B cell (primary cell): ENCODE measurements around the gene ZNF280D. TPM values are rescaled to one million over a fixed set of nuclear protein-coding genes. Genes with fewer than 3 reads are reported as not detected.

Experiments used
- ATAC-seq: fragments of 200-7000 bp; cut with Tn5 transposase; one replicate; pipeline ENCODE4 v1.10.0; 2021; ENCODE audit warnings: low read depth, mild to moderate bottlenecking, moderate number of reproducible peaks, moderate library complexity
- CTCF ChIA-PET: fragments of 350-600 bp; sonication (Branson Sonifier 250); formaldehyde crosslinking; loops from one replicate; lab custom pipeline; 2021; ENCODE audit warnings: antibody characterized with exemption, inconsistent platforms; lab: Charles Lee
- POLR2A ChIA-PET: fragments of 350-600 bp; sonication (Branson Sonifier 250); formaldehyde crosslinking; loops from one replicate; lab custom pipeline; 2021; ENCODE audit warnings: antibody characterized with exemption; lab: Charles Lee
- DNase-seq: peaks from one replicate; pipeline ENCODE4 v3.0.0; 2013
- H2AFZ ChIP-seq: 2 replicates; pipeline ENCODE4 v1.6.1; 2012; ENCODE audit warnings: mild to moderate bottlenecking, low read depth, low read length; ENCODE audit not compliant: insufficient read depth, poor library complexity, severe bottlenecking
- H3K27ac ChIP-seq, 2 donors: 1 replicate in 1 of 2; 2 replicates in 1 of 2; pipeline ENCODE4 v1.5.1; 2012 to 2013; ENCODE audit warnings: low read length in 2 of 2, mild to moderate bottlenecking in 2 of 2, moderate library complexity in 1 of 2
- H3K27me3 ChIP-seq, 4 experiments: fragments of 200-600 bp in 1 of 4; sonication (generic) in 1 of 4; replicated peaks in 1 of 4; 1 replicate in 2 of 4; 2 replicates in 2 of 4; pipeline versions ENCODE4 v1.6.1 to v1.7.0; 2013 to 2016; ENCODE audit warnings: low read length in 3 of 4, mild to moderate bottlenecking in 2 of 4, mixed read lengths in 1 of 4, moderate library complexity in 1 of 4; ENCODE audit not compliant: insufficient read depth in 4 of 4, control insufficient read depth in 3 of 4; ENCODE audit errors: control extremely low read depth in 1 of 4
- H3K36me3 ChIP-seq, 2 experiments: replicated peaks in 1 of 2; 1 replicate in 1 of 2; 2 replicates in 1 of 2; pipeline versions ENCODE4 v1.6.1 to v1.7.1; 2013; ENCODE audit warnings: low read length in 1 of 2; ENCODE audit not compliant: insufficient read depth in 2 of 2, control insufficient read depth in 1 of 2; ENCODE audit errors: control extremely low read depth in 1 of 2, extremely low read depth in 1 of 2
- H3K4me1 ChIP-seq, 2 donors: fragments of 200-600 bp in 1 of 2; sonication (generic) in 1 of 2; 1 replicate in 1 of 2; 2 replicates in 1 of 2; pipeline versions ENCODE4 v1.5.1 to v1.6.1; 2013 to 2017; ENCODE audit warnings: low read length in 2 of 2; ENCODE audit not compliant: control insufficient read depth in 2 of 2, insufficient read depth in 2 of 2
- H3K4me2 ChIP-seq: replicated peaks from 2 replicates; pipeline ENCODE3; 2012; ENCODE audit warnings: mild to moderate bottlenecking, low read depth, low read length; ENCODE audit not compliant: poor library complexity, severe bottlenecking
- H3K4me3 ChIP-seq, 5 experiments: fragments of 200-600 bp in 1 of 5; sonication (generic) in 1 of 5; 1 replicate in 3 of 5; 2 replicates in 2 of 5; pipeline versions ENCODE4 v1.5.1 to v1.7.0; 2011 to 2016; ENCODE audit warnings: low read length in 4 of 5, mild to moderate bottlenecking in 4 of 5, low read depth in 2 of 5, control low read depth in 1 of 5, moderate library complexity in 1 of 5; ENCODE audit not compliant: insufficient read depth in 1 of 5; ENCODE audit errors: control extremely low read depth in 1 of 5, extremely low read depth in 1 of 5
- H3K79me2 ChIP-seq: fragments of 200-600 bp; sonication (generic); one replicate; pipeline ENCODE4 v1.6.0; 2016; ENCODE audit warnings: low read length; ENCODE audit not compliant: control insufficient read depth, insufficient read depth
- H3K9ac ChIP-seq: fragments of 200-600 bp; sonication (generic); 2 replicates; pipeline ENCODE4 v1.6.1; 2017; ENCODE audit warnings: mild to moderate bottlenecking, low read length, moderate library complexity
- H3K9me3 ChIP-seq, 3 donors: one replicate each; pipeline versions ENCODE4 v1.6.1 to v1.7.1; 2013; ENCODE audit warnings: low read length in 2 of 3; ENCODE audit not compliant: control insufficient read depth in 2 of 3, insufficient read depth in 1 of 3; ENCODE audit errors: control extremely low read depth in 1 of 3
- H4K20me1 ChIP-seq: 2 replicates; pipeline ENCODE4 v1.6.0; 2012; ENCODE audit warnings: mild to moderate bottlenecking, low read length; ENCODE audit not compliant: insufficient read depth, control insufficient read depth, poor library complexity, severe bottlenecking
- H3K27ac Mint-ChIP-seq: one replicate; pipeline ENCODE4 v1.8.0; 2021; ENCODE audit warnings: mixed read lengths
- H3K27me3 Mint-ChIP-seq: one replicate; pipeline ENCODE4 v1.8.0; 2021; ENCODE audit warnings: mixed read lengths
- H3K4me1 Mint-ChIP-seq: one replicate; pipeline ENCODE4 v1.8.0; 2021; ENCODE audit warnings: mixed read lengths
- H3K4me3 Mint-ChIP-seq: one replicate; pipeline ENCODE4 v1.8.0; 2021; ENCODE audit warnings: mixed read lengths
- H3K9me3 Mint-ChIP-seq: one replicate; pipeline ENCODE4 v1.8.0; 2022; ENCODE audit warnings: mixed read lengths; ENCODE audit not compliant: insufficient read depth
- CTCF ChIP-seq: fragments of 200-600 bp; IDR thresholded peaks from one replicate; pipeline ENCODE4 v1.8.0; 2022; ENCODE audit warnings: antibody characterized with exemption, mild to moderate bottlenecking
- EZH2 ChIP-seq: IDR thresholded peaks from 2 replicates; pipeline ENCODE4 v1.6.1; 2012; ENCODE audit warnings: borderline replicate concordance, low read depth, mild to moderate bottlenecking, moderate library complexity, low read length; ENCODE audit not compliant: insufficient read depth, poor library complexity, severe bottlenecking
- WGBS: methylation state at CpG from one replicate; pipeline ENCODE4 v1.1.5; 2013; ENCODE audit warnings: missing lambda C conversion rate; ENCODE audit not compliant: insufficient coverage; 5-methylcytosine and 5-hydroxymethylcytosine counted together
- intact Hi-C: fragments of 100-400 bp; cut with micrococcal nuclease; formaldehyde crosslinking; loops from one replicate; pipeline ENCODE4 v1.10.0; 2022
- polyA plus RNA-seq: library from polyadenylated mRNA; depleted of rRNA; stranded (reverse); fragments of >200 nt; gene quantifications from 2 replicates; pipeline ENCODE4 v1.2.3, GENCODE V29; 2012
- total RNA-seq, 2 donors: library from RNA; stranded (reverse); fragments of 120-200 nt in 1 of 2; gene quantifications; 1 replicate in 1 of 2; 2 replicates in 1 of 2; pipeline versions ENCODE4 v1.2.3 to v1.2.4, GENCODE V29; 2013 to 2022

ZNF280D gene
- total and polyA plus RNA-seq, 2 donors (not counting 1 experiment from before 2014, with no cell fraction given): 14.7 to 68.3 TPM

GRCh38 chr15:56772868-56773639, 39.7 kb upstream of the ZNF280D start:
- Histone ChIP-seq H3K36me3 (no peaks in the 10 kb centered on the region), H3K9ac (no peak overlapping the region), H3K4me3 (no peak overlapping the region), H2AFZ (no peak overlapping the region), H3K4me1 (peaks cover 3 to 11% of the 10 kb centered on the region in 2 donors), H3K27me3 (peaks cover 0 to 2% (median 0%) of the 10 kb centered on the region in 4 experiments), H3K79me2 (no peaks in the 10 kb centered on the region), H3K27ac (no peak overlapping the region), H4K20me1 (no peaks in the 10 kb centered on the region), H3K4me2 (no peak overlapping the region), H3K9me3 (peaks cover 0 to 3% (median 0%) of the 10 kb centered on the region in 3 donors)
- ATAC-seq (no peak), DNase-seq (no peak)
- ChIA-PET POLR2A (no interaction called here), CTCF (no interaction called here)
- intact Hi-C loops: no loop called here
- Mint-ChIP-seq H3K27ac (no peak overlapping the region), H3K4me1 (peaks cover 22% of the 10 kb centered on the region), H3K27me3 (peaks cover 9% of the 10 kb centered on the region), H3K4me3 (no peak overlapping the region), H3K9me3 (no peaks in the 10 kb centered on the region)
- no peak for TF ChIP-seq EZH2
- no peak for TF ChIP-seq CTCF
- 85% methylated on average over 4 of the region's 6 CpGs for WGBS

GRCh38 chr15:56770173-56770572, 36.9 kb upstream of the ZNF280D start:
- POLR2A ChIA-PET: no interaction called here
- Histone ChIP-seq H3K4me3 (no peak overlapping the region), H3K4me1 (peaks cover 0 to 3% of the 10 kb centered on the region in 2 donors), H3K27me3 (peaks cover 0 to 2% (median 0%) of the 10 kb centered on the region in 4 experiments), H4K20me1 (no peaks in the 10 kb centered on the region), H3K27ac (no peak overlapping the region), H3K9ac (no peak overlapping the region), H3K9me3 (no peaks in the 10 kb centered on the region), H3K79me2 (no peaks in the 10 kb centered on the region), H2AFZ (no peak overlapping the region), H3K36me3 (no peaks in the 10 kb centered on the region), H3K4me2 (no peak overlapping the region)
- peaks cover 9% of the 10 kb centered on the region for H3K27me3 Mint-ChIP-seq
- intact Hi-C loops: no loop called here
- ATAC-seq (no peak), DNase-seq (no peak)
- CTCF ChIA-PET: no interaction called here
- H3K4me3 Mint-ChIP-seq: no peak overlapping the region
- TF ChIP-seq CTCF: no peak
- no peak for TF ChIP-seq EZH2
- no peak overlapping the region for H3K27ac Mint-ChIP-seq
- no CpG with 5 or more reads among the region's 5 CpGs for WGBS
- H3K4me1 Mint-ChIP-seq: peaks cover 10% of the 10 kb centered on the region
- H3K9me3 Mint-ChIP-seq: no peaks in the 10 kb centered on the region
